ENCODE data around the gene SPOCK1. TPM values are rescaled to one million over a fixed set of nuclear protein-coding genes. Genes with fewer than 3 reads are reported as not detected.

Gene SPOCK1
- total RNA-seq, 1 donor from 2014 or later: 81.2 TPM

- Histone ChIP-seq H3K27me3 (no peaks in the 10 kb centered on the region), H3K4me1 (no peaks in the 10 kb centered on the region), H3K27ac (no peak overlapping the region), H3K36me3 (no peaks in the 10 kb centered on the region), H3K4me3 (no peak overlapping the region), H3K9me3 (no peaks in the 10 kb centered on the region)
- intact Hi-C loops (cut with DNase I): no loop called here
- TF ChIP-seq CTCF (IDR thresholded peaks at IDR 0.05): no peak
- no peak for DNase-seq (ENCODE audit: low spot score in 2 of 2)
These were observed 386.0 kb downstream of the SPOCK1 start for GRCh38 chr5:137113161-137113560.

GRCh38 chr5:137105351-137106035 is 393.6 kb downstream of the SPOCK1 start:
- Histone ChIP-seq H3K36me3 (no peaks in the 10 kb centered on the region), H3K27ac (no peak overlapping the region), H3K9me3 (no peaks in the 10 kb centered on the region), H3K4me1 (no peaks in the 10 kb centered on the region), H3K4me3 (no peak overlapping the region), H3K27me3 (no peaks in the 10 kb centered on the region)
- no peak for TF ChIP-seq CTCF (IDR thresholded peaks at IDR 0.05)
- DNase-seq (ENCODE audit: low spot score in 2 of 2): no peak
- intact Hi-C loops (cut with DNase I): no loop called here

GRCh38 chr5:137101544-137101943 is 397.6 kb downstream of the SPOCK1 start:
- TF ChIP-seq CTCF (IDR thresholded peaks at IDR 0.05): no peak
- no peak overlapping the region for H3K27ac ChIP-seq
- no peaks in the 10 kb centered on the region for H3K4me1 ChIP-seq
- H3K4me3 ChIP-seq: no peak overlapping the region
- no peaks in the 10 kb centered on the region for H3K27me3 ChIP-seq
- H3K36me3 ChIP-seq: no peaks in the 10 kb centered on the region
- H3K9me3 ChIP-seq: no peaks in the 10 kb centered on the region
- DNase-seq (ENCODE audit: low spot score in 2 of 2): no peak
- intact Hi-C loops (cut with DNase I): no loop called here

GRCh38 chr5:137099651-137100050 is 399.5 kb downstream of the SPOCK1 start:
- no peaks in the 10 kb centered on the region for H3K36me3 ChIP-seq
- no peaks in the 10 kb centered on the region for H3K9me3 ChIP-seq
- DNase-seq (ENCODE audit: low spot score in 2 of 2): no peak
- H3K4me3 ChIP-seq: no peak overlapping the region
- no peak for TF ChIP-seq CTCF (IDR thresholded peaks at IDR 0.05)
- H3K27me3 ChIP-seq: no peaks in the 10 kb centered on the region
- no peak overlapping the region for H3K27ac ChIP-seq
- peaks cover 0 to 5% of the 10 kb centered on the region in 2 donors for H3K4me1 ChIP-seq
- intact Hi-C loops (cut with DNase I): no loop called here

GRCh38 chr5:137098663-137099062 is 400.5 kb downstream of the SPOCK1 start:
- H3K27ac ChIP-seq: no peak overlapping the region
- intact Hi-C loops (cut with DNase I): no loop called here
- no peak for DNase-seq (ENCODE audit: low spot score in 2 of 2)
- H3K27me3 ChIP-seq: no peaks in the 10 kb centered on the region
- no peaks in the 10 kb centered on the region for H3K36me3 ChIP-seq
- H3K4me1 ChIP-seq: peaks cover 0 to 5% of the 10 kb centered on the region in 2 donors
- H3K9me3 ChIP-seq: no peaks in the 10 kb centered on the region
- no peak for TF ChIP-seq CTCF (IDR thresholded peaks at IDR 0.05)
- no peak overlapping the region for H3K4me3 ChIP-seq

- no peak for TF ChIP-seq CTCF (IDR thresholded peaks at IDR 0.05)
- H3K4me3 ChIP-seq: no peak overlapping the region
- no peak overlapping the region for H3K27ac ChIP-seq
- no peak for DNase-seq (ENCODE audit: low spot score in 2 of 2)
- H3K36me3 ChIP-seq: no peaks in the 10 kb centered on the region
- no peaks in the 10 kb centered on the region for H3K27me3 ChIP-seq
- H3K4me1 ChIP-seq: peaks cover 0 to 5% of the 10 kb centered on the region in 2 donors
- intact Hi-C loops (cut with DNase I): no loop called here
- no peaks in the 10 kb centered on the region for H3K9me3 ChIP-seq
These were observed 400.9 kb downstream of the SPOCK1 start for GRCh38 chr5:137098238-137098637.

Data from ascending aorta (tissue), 2 donors.